WTC11 (cell line): ENCODE measurements around the gene PSMG4.

Experiments
- E2F4 ChIP-seq: sonication (generic); formaldehyde crosslinking; IDR thresholded peaks from 2 replicates; pipeline ENCODE4 v1.8.1; 2022; ENCODE audit warnings: low read depth, mild to moderate bottlenecking, moderate library complexity, missing genetic modification reagents, borderline replicate concordance
- NFE2L1 ChIP-seq: sonication (generic); formaldehyde crosslinking; IDR thresholded peaks from 2 replicates; pipeline ENCODE4 v1.8.1; 2023; ENCODE audit warnings: missing genetic modification reagents
- NR3C1 ChIP-seq: sonication (generic); formaldehyde crosslinking; conservative IDR thresholded peaks from 2 replicates; pipeline ENCODE4 v1.8.1; 2023; ENCODE audit warnings: low read depth, mild to moderate bottlenecking, missing genetic modification reagents
- TF ChIP-seq, protein P1 (sequence below): fragments of 200-600 bp; IDR thresholded peaks from 2 replicates; pipeline ENCODE4 v1.8.0; 2022; ENCODE audit warnings: antibody characterized with exemption

GRCh38 chr6:3261921-3262320 lies 3.2 kb downstream of the PSMG4 start:
- TF ChIP-seq, protein P1, sequence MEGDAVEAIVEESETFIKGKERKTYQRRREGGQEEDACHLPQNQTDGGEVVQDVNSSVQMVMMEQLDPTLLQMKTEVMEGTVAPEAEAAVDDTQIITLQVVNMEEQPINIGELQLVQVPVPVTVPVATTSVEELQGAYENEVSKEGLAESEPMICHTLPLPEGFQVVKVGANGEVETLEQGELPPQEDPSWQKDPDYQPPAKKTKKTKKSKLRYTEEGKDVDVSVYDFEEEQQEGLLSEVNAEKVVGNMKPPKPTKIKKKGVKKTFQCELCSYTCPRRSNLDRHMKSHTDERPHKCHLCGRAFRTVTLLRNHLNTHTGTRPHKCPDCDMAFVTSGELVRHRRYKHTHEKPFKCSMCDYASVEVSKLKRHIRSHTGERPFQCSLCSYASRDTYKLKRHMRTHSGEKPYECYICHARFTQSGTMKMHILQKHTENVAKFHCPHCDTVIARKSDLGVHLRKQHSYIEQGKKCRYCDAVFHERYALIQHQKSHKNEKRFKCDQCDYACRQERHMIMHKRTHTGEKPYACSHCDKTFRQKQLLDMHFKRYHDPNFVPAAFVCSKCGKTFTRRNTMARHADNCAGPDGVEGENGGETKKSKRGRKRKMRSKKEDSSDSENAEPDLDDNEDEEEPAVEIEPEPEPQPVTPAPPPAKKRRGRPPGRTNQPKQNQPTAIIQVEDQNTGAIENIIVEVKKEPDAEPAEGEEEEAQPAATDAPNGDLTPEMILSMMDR, result no peak
- TF ChIP-seq NR3C1 (CRISPR knock-in tag) (no peak), E2F4 (CRISPR knock-in tag) (no peak), NFE2L1 (CRISPR knock-in tag) (no peak)
